C4-2B (cell line): ENCODE measurements around the gene CRY1.
"Not testable (repeated sequence)": the region's sequence is repeated elsewhere in the genome, so short reads cannot be mapped to it uniquely, and the experiment has no call there.

Experiments used
- H3K27ac ChIP-seq: fragments of 450-650 bp; 2 replicates; pipeline ENCODE4 v1.5.1; 2017
- CTCF ChIP-seq: fragments of 450-650 bp; conservative IDR thresholded peaks from 2 replicates; pipeline ENCODE4 v1.5.1; 2017; ENCODE audit warnings: mild to moderate bottlenecking
- ZFX ChIP-seq: fragments of 450-650 bp; IDR thresholded peaks from 2 replicates; pipeline ENCODE4 v1.6.1; 2017

CRY1 gene

GRCh38 chr12:107119091-107119490, 25.7 kb upstream of the CRY1 start:
- TF ChIP-seq ZFX (no peak), CTCF (no peak)

GRCh38 chr12:107118624-107119023, 25.3 kb upstream of the CRY1 start:
- TF ChIP-seq ZFX, result no peak
- no peak for TF ChIP-seq CTCF
- H3K27ac ChIP-seq, result no peak overlapping the region

More at GRCh38 chr12:107119091-107119490, 25.7 kb upstream of the CRY1 start:
- H3K27ac ChIP-seq, result no peak overlapping the region

GRCh38 chr12:107115119-107115518, 21.8 kb upstream of the CRY1 start:
- TF ChIP-seq ZFX (no peak), CTCF (no peak)
- H3K27ac ChIP-seq, result no peak overlapping the region

GRCh38 chr12:107111314-107111713, 18.0 kb upstream of the CRY1 start:
- no peak overlapping the region for H3K27ac ChIP-seq
- TF ChIP-seq ZFX (no peak), CTCF (no peak)

- TF ChIP-seq CTCF (no peak), ZFX (no peak)
Measured at GRCh38 chr12:107109726-107110719, 16.7 kb upstream of the CRY1 start.

GRCh38 chr12:107108995-107109508, 15.7 kb upstream of the CRY1 start:
- TF ChIP-seq ZFX, result no peak
- TF ChIP-seq CTCF, result no peak

More at GRCh38 chr12:107109726-107110719, 16.7 kb upstream of the CRY1 start:
- no peak overlapping the region for H3K27ac ChIP-seq

GRCh38 chr12:107108366-107108765, 15.0 kb upstream of the CRY1 start:
- H3K27ac ChIP-seq, result not testable (repeated sequence)

More at GRCh38 chr12:107108995-107109508, 15.7 kb upstream of the CRY1 start:
- H3K27ac ChIP-seq, result no peak overlapping the region
